H4 (cell line): Measurements from ENCODE around the gene PRAC2. TPM values are rescaled to one million over a fixed set of nuclear protein-coding genes. Genes with fewer than 3 reads are reported as not detected.
A peak's percentile ranks its signal among the peaks of the same experiment; 100 is the strongest.

Experiments used
- DNase-seq: peaks from one replicate; pipeline ENCODE4 v3.0.0-alpha.2; 2015; ENCODE audit warnings: low spot score
- total RNA-seq: library from RNA; depleted of rRNA; stranded (reverse); fragments of >200 nt; shearing (Covaris generic); gene quantifications from 2 replicates; pipeline ENCODE4 v1.2.3, GENCODE V29; 2014

PRAC2 gene
- total RNA-seq, 1 experiment from 2014 or later: not detected

- DNase-seq: no peak
Observed at GRCh38 chr17:48720266-48721008, 2.5 kb upstream of the PRAC2 start.

- no peak for DNase-seq
Observed at GRCh38 chr17:48721009-48721402, 2.0 kb upstream of the PRAC2 start.

GRCh38 chr17:48722201-48722907, 631 bp upstream of the PRAC2 start, which contains the start of gene PRAC1:
PRAC1 (minus strand) TSS chr17:48722518; CDS start chr17:48722392, 126 bp downstream.
- no peak for DNase-seq

- DNase-seq: no peak
Observed at GRCh38 chr17:48723423-48724250, 652 bp downstream of the PRAC2 start.

- DNase-seq: peak; percentile 49
Observed at GRCh38 chr17:48724251-48725003, 1.4 kb downstream of the PRAC2 start.

- DNase-seq: no peak
Observed at GRCh38 chr17:48725004-48725287, 2.0 kb downstream of the PRAC2 start.

- no peak for DNase-seq
Observed at GRCh38 chr17:48725288-48726064, 2.5 kb downstream of the PRAC2 start.

- DNase-seq: no peak
Observed at GRCh38 chr17:48726114-48726915, 3.3 kb downstream of the PRAC2 start.

- DNase-seq: no peak
Observed at GRCh38 chr17:48726916-48727286, 3.9 kb downstream of the PRAC2 start.

- no peak for DNase-seq
Observed at GRCh38 chr17:48727415-48728175, 4.6 kb downstream of the PRAC2 start.

- peak; percentile 53 for DNase-seq
Observed at GRCh38 chr17:48728232-48729231, 5.5 kb downstream of the PRAC2 start, which contains the start of gene HOXB13. HOXB13 (minus strand) TSS chr17:48728750; CDS start chr17:48728593, 157 bp downstream.

- no peak for DNase-seq
Observed at GRCh38 chr17:48729335-48730239, 6.6 kb downstream of the PRAC2 start.

- DNase-seq: no peak
Observed at GRCh38 chr17:48730240-48730550, 7.2 kb downstream of the PRAC2 start.

GRCh38 chr17:48731355-48731754, 8.4 kb downstream of the PRAC2 start:
- no peak for DNase-seq

- no peak for DNase-seq
Observed at GRCh38 chr17:48732688-48733629, 10.0 kb downstream of the PRAC2 start.
